Hepatocyte (in vitro differentiated cells): Measurements from ENCODE around the gene NHSL2.

ENCODE experiments used
- CTCF ChIP-seq: fragments of 200-600 bp; sonication (generic); IDR thresholded peaks from 2 replicates; pipeline ENCODE4 v1.5.1; 2016; ENCODE audit warnings: antibody characterized with exemption, mild to moderate bottlenecking; ENCODE audit not compliant: poor library complexity
- EZH2 ChIP-seq: fragments of 200-600 bp; sonication (generic); IDR thresholded peaks from 2 replicates; pipeline ENCODE4 v1.6.1; 2016; ENCODE audit warnings: antibody characterized with exemption, mild to moderate bottlenecking, borderline replicate concordance
- EZH2phosphoT487 ChIP-seq: fragments of 200-600 bp; sonication (generic); IDR thresholded peaks from one replicate; pipeline ENCODE4 v1.6.1; 2018; ENCODE audit warnings: antibody characterized with exemption, mild to moderate bottlenecking, low read depth, moderate library complexity; ENCODE audit not compliant: unreplicated experiment, severe bottlenecking

GRCh38 chrX:72073633-72074032 is 163.0 kb downstream of the NHSL2 start:
- TF ChIP-seq EZH2 (no peak), CTCF (no peak), EZH2phosphoT487 (no peak)
